ENCODE results near the gene APOD. TPM values are rescaled to one million over a fixed set of nuclear protein-coding genes. Genes with fewer than 3 reads are reported as not detected.
"Not testable (repeated sequence)": the region's sequence is repeated elsewhere in the genome, so short reads cannot be mapped to it uniquely, and the experiment has no call there.

The APOD gene
- total RNA-seq, 1 experiment from 2014 or later, result not detected

DNA sequence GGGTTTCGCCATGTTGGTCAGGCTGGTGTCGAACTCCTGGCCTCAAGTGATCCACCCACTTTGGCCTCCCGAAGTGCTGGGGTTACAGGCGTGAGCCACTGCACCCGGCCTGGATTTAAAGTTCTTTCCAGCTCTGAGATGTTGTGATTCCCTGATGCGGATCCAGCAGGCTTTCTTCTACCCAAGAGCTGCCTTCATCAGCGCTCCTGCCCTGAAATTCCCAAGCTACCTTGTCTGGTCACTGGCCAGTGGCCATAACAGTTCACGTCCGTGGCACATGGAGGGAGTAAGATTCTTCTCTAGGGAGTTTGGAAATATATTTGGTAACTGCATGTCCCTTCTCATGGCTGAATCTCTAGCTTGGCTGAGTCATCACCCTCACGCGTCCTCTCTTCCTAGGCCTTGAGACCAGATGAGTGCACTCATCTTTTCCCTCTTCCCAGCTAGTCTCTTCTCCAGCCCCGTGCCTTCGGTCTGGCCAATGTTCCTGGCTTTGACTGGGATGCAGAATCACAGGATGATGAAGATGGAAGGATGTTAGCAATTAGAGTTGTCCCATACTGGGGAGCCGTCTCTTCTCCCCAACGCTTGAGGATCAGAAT lies 29.8 kb upstream of the APOD start:
- TF ChIP-seq, protein P1, sequence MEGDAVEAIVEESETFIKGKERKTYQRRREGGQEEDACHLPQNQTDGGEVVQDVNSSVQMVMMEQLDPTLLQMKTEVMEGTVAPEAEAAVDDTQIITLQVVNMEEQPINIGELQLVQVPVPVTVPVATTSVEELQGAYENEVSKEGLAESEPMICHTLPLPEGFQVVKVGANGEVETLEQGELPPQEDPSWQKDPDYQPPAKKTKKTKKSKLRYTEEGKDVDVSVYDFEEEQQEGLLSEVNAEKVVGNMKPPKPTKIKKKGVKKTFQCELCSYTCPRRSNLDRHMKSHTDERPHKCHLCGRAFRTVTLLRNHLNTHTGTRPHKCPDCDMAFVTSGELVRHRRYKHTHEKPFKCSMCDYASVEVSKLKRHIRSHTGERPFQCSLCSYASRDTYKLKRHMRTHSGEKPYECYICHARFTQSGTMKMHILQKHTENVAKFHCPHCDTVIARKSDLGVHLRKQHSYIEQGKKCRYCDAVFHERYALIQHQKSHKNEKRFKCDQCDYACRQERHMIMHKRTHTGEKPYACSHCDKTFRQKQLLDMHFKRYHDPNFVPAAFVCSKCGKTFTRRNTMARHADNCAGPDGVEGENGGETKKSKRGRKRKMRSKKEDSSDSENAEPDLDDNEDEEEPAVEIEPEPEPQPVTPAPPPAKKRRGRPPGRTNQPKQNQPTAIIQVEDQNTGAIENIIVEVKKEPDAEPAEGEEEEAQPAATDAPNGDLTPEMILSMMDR (IDR thresholded peaks at IDR 0.05; ENCODE audit: unreplicated experiment), result no peak
- BruUV-seq (replicated peaks), result no TSS peak
- intact Hi-C loops (cut with micrococcal nuclease; ENCODE audit: unreplicated experiment), result no loop called here
- Mint-ChIP-seq H3K36me3 (ENCODE audit: insufficient read depth, unreplicated experiment) (no peaks in the 10 kb centered on the region), H3K27ac (ENCODE audit: unreplicated experiment) (no peak overlapping the region), H3K9me3 (ENCODE audit: low read depth, unreplicated experiment) (peaks cover 5% of the 10 kb centered on the region), H3K4me3 (ENCODE audit: low read depth, unreplicated experiment) (no peak overlapping the region), H3K27me3 (ENCODE audit: unreplicated experiment) (peaks cover 34% of the 10 kb centered on the region), H3K4me1 (ENCODE audit: low read depth, unreplicated experiment) (no peaks in the 10 kb centered on the region)
- CTCF ChIA-PET, result no interaction called here
- no peak for DNase-seq

DNA sequence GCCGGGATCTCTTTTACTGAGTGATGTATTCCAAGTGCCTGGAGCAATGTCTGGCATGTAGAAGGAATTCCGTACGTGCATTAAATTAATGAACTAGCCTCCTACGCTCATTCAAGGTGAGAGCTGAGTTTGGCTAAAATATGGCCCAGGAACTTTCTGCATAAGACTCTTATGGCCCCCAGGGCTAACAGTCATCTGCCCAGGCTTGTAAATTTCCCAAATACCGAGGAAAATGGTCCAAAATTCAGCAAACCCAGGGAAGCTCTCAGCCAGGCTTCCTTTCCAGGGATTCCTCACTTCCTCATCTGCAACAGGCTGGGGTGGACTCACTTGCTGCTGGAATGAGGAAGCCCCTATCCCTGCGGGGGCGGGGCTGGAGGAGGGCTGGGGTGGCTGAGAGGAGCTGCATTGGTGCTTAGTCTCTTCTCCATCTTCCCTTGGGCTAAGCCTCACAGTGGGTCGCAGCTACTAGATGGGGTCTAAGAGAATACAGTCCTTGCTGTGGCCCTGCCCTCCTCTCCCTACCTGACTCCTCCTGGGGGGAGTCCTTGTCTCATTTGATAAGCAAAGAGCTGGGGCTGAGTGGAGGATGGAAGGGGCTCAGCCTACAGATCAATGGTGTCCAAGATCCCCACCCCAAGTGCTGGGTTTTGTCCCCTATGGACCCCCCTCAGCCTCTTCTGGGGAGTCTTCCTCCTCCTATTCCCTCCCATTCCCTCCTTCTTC lies 28.5 kb upstream of the APOD start:
- Mint-ChIP-seq H3K4me1 (ENCODE audit: low read depth, unreplicated experiment) (no peaks in the 10 kb centered on the region), H3K27me3 (ENCODE audit: unreplicated experiment) (peaks cover 34% of the 10 kb centered on the region), H3K9me3 (ENCODE audit: low read depth, unreplicated experiment) (peaks cover 9% of the 10 kb centered on the region), H3K27ac (ENCODE audit: unreplicated experiment) (no peak overlapping the region), H3K4me3 (ENCODE audit: low read depth, unreplicated experiment) (no peak overlapping the region), H3K36me3 (ENCODE audit: insufficient read depth, unreplicated experiment) (no peaks in the 10 kb centered on the region)
- intact Hi-C loops (cut with micrococcal nuclease; ENCODE audit: unreplicated experiment), result no loop called here
- BruUV-seq (replicated peaks), result no TSS peak
- TF ChIP-seq, protein P1 (IDR thresholded peaks at IDR 0.05; ENCODE audit: unreplicated experiment), result no peak
- DNase-seq, result no peak
- CTCF ChIA-PET, result no interaction called here

DNA sequence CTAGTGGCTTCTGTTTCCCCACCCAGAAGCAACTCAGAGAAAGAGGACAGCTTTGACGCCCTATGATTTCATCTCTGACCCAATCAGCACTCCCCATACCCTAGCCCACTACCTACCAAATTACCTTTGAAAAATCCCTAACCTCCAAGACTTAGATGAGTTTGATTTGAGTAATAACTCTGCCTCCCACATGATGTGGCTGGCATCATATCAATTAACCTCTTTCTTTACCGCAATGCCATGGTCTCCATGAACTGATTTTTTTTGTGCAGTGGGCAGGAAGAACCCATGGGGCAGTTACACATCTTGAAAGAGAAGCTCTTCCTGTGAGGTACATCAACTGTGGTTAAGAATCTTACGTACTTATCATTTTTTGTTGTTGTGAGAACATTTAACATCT lies 25.5 kb upstream of the APOD start:
- no TSS peak for BruUV-seq (replicated peaks)
- TF ChIP-seq, protein P1 (IDR thresholded peaks at IDR 0.05; ENCODE audit: unreplicated experiment), result no peak
- Mint-ChIP-seq H3K27me3 (ENCODE audit: unreplicated experiment) (peaks cover 34% of the 10 kb centered on the region), H3K36me3 (ENCODE audit: insufficient read depth, unreplicated experiment) (no peaks in the 10 kb centered on the region), H3K4me1 (ENCODE audit: low read depth, unreplicated experiment) (no peaks in the 10 kb centered on the region), H3K27ac (ENCODE audit: unreplicated experiment) (no peak overlapping the region), H3K9me3 (ENCODE audit: low read depth, unreplicated experiment) (peaks cover 14% of the 10 kb centered on the region), H3K4me3 (ENCODE audit: low read depth, unreplicated experiment) (no peak overlapping the region)
- intact Hi-C loops (cut with micrococcal nuclease; ENCODE audit: unreplicated experiment), result no loop called here
- CTCF ChIA-PET, result interaction anchor here (0.6 kb wide), 1 partner anchor 424 kb away, joined by 3 read pairs; no protein-coding TSS in a partner anchor
- no peak for DNase-seq

DNA sequence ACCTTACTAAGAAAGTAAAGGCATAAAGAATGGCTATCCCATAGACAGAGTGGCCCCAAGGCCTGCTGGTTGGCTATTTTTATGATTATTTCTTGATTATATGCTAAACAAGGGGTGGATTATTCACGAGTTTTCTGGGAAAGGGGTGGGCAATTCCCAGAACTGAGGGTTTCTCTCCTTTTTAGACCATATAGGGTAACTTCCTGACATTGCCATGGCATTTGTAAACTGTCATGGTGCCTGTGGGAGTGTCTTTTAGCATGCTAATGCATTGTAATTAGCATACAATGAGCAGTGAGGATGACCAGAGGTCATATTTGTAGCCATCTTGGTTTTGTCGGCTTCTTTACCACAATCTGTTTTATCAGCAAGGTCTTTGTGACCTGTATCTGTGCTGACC lies 18.0 kb upstream of the APOD start:
- H3K4me3 Mint-ChIP-seq (ENCODE audit: low read depth, unreplicated experiment); H3K27ac Mint-ChIP-seq (ENCODE audit: unreplicated experiment); DNase-seq; BruUV-seq (replicated peaks); intact Hi-C loops (cut with micrococcal nuclease; ENCODE audit: unreplicated experiment); CTCF ChIA-PET; H3K36me3 Mint-ChIP-seq (ENCODE audit: insufficient read depth, unreplicated experiment); H3K9me3 Mint-ChIP-seq (ENCODE audit: low read depth, unreplicated experiment); H3K4me1 Mint-ChIP-seq (ENCODE audit: low read depth, unreplicated experiment): not testable (repeated sequence)
- peaks cover 15% of the 10 kb centered on the region for H3K27me3 Mint-ChIP-seq (ENCODE audit: unreplicated experiment)

DNA sequence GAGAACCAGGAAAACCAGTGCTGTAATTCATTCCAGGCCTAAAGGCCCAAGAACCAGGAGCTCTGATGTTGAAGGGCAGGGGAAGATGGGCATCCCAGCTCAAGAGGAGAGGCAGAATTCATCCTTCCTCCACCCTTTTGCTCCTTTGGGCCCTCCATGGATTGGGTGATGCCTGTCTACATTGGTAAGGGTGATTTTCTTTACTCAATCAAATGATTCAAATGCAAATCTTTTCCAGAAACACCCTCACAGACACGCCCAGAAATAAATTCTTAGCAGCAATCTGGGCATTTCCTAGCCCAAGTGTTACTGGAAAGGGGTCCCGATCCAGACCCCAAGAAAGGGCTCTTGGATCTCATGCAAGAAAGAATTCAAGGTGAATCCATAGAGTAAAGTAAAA lies 17.6 kb upstream of the APOD start:
- Mint-ChIP-seq H3K27ac (ENCODE audit: unreplicated experiment) (no peak overlapping the region), H3K27me3 (ENCODE audit: unreplicated experiment) (peaks cover 19% of the 10 kb centered on the region), H3K36me3 (ENCODE audit: insufficient read depth, unreplicated experiment) (no peaks in the 10 kb centered on the region), H3K4me1 (ENCODE audit: low read depth, unreplicated experiment) (no peaks in the 10 kb centered on the region), H3K9me3 (ENCODE audit: low read depth, unreplicated experiment) (peaks cover 3% of the 10 kb centered on the region), H3K4me3 (ENCODE audit: low read depth, unreplicated experiment) (no peak overlapping the region)
- no TSS peak for BruUV-seq (replicated peaks)
- intact Hi-C loops (cut with micrococcal nuclease; ENCODE audit: unreplicated experiment), result no loop called here
- CTCF ChIA-PET, result no interaction called here
- TF ChIP-seq, protein P1 (IDR thresholded peaks at IDR 0.05; ENCODE audit: unreplicated experiment), result no peak
- DNase-seq, result no peak

DNA sequence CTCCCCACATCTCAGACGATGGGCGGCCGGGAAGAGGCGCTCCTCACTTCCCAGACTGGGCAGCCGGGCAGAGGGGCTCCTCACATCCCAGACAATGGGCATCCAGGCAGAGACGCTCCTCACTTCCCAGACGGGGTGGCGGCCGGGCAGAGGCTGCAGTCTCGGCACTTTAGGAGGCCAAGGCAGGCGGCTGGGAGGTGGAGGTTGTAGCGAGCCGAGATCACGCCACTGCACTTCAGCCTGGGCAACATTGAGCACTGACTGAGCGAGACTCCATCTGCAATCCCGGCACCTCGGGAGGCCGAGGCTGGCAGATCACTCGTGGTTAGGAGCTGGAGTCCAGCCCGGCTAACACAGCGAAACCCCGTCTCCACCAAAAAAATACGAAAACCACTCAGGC lies 16.2 kb upstream of the APOD start:
- H3K4me3 Mint-ChIP-seq (ENCODE audit: low read depth, unreplicated experiment); DNase-seq; CTCF ChIA-PET; H3K36me3 Mint-ChIP-seq (ENCODE audit: insufficient read depth, unreplicated experiment); H3K4me1 Mint-ChIP-seq (ENCODE audit: low read depth, unreplicated experiment); BruUV-seq (replicated peaks); intact Hi-C loops (cut with micrococcal nuclease; ENCODE audit: unreplicated experiment); H3K27ac Mint-ChIP-seq (ENCODE audit: unreplicated experiment); H3K9me3 Mint-ChIP-seq (ENCODE audit: low read depth, unreplicated experiment): not testable (repeated sequence)
- peaks cover 24% of the 10 kb centered on the region for H3K27me3 Mint-ChIP-seq (ENCODE audit: unreplicated experiment)

DNA sequence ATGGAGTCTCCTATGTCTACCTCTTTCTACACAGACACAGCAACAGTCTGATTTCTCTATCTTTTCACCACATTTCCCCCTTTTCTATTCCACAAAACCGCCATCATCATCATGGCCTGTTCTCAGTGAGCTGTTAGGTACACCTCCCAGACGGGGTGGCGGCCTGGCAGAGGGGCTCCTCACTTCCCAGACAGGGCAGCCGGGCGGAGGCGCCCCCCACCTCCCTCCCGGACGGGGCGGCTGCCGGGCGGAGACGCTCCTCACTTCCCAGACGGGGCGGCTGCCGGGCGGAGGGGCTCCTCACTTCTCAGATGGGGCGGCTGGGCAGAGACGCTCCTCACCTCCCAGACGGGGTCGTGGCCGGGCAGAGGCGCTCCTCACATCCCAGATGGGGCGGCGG lies 15.8 kb upstream of the APOD start:
- H3K9me3 Mint-ChIP-seq (ENCODE audit: low read depth, unreplicated experiment); intact Hi-C loops (cut with micrococcal nuclease; ENCODE audit: unreplicated experiment); CTCF ChIA-PET; DNase-seq; H3K4me3 Mint-ChIP-seq (ENCODE audit: low read depth, unreplicated experiment); H3K36me3 Mint-ChIP-seq (ENCODE audit: insufficient read depth, unreplicated experiment); H3K27ac Mint-ChIP-seq (ENCODE audit: unreplicated experiment); H3K4me1 Mint-ChIP-seq (ENCODE audit: low read depth, unreplicated experiment); BruUV-seq (replicated peaks): not testable (repeated sequence)
- peaks cover 28% of the 10 kb centered on the region for H3K27me3 Mint-ChIP-seq (ENCODE audit: unreplicated experiment)

Data from Calu3 (cell line).